TTC549 (cell line): ENCODE measurements around the gene GAD1.
A peak's percentile ranks its signal among the peaks of the same experiment; 100 is the strongest.

Experiments
- FAIRE-seq: peaks from 2 replicates; lab custom pipeline; 2012; peaks lifted over from hg19 to GRCh38; lab: Jason Lieb, UNC

Gene GAD1

DNA sequence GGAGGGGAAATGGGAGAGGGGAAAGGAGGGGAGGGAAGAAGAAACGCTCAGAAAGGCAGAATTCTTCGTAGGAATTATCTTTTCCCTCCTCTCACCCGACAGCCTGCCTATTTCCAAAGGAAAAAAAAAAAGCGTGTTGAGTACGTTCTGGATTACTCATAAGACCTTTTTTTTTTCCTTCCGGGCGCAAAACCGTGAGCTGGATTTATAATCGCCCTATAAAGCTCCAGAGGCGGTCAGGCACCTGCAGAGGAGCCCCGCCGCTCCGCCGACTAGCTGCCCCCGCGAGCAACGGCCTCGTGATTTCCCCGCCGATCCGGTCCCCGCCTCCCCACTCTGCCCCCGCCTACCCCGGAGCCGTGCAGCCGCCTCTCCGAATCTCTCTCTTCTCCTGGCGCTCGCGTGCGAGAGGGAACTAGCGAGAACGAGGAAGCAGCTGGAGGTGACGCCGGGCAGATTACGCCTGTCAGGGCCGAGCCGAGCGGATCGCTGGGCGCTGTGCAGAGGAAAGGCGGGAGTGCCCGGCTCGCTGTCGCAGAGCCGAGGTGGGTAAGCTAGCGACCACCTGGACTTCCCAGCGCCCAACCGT is at the start of gene GAD1:
Gene GAD1 (plus strand): TSS at position 384 of the 589 bp plus-strand sequence. CDS start 1,705 bp downstream, outside the sequence.
- no peak for FAIRE-seq

DNA sequence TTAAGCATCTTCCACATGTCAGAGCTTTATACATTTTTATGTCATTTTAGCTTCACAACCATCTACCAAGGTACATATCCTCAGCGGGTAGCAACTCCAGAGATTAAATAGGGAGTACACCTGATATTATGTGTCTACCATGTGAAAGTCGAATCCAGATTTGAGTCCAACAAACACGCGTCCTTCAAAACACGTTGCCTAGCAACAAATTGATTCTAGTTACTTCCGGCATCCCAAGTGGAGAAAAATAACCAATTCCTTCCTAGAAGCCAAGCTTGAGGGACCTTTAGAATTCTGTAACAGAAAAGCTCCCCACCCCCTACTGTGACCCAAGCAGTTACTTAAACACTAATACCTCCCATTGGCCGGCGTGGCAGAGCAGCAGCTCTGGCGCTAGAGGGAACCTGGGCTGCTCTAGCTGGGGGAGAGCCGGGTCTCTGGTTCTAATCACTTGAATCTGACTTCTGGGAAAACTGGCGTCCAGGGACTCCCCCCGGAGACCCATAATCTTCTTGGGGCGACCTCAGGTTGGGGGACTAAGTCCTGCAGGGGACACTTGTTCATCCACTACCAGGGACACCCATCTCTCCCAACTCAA is 46.6 kb upstream of the GAD1 start, which contains the start of gene ERICH2:
Gene ERICH2 (plus strand): TSS at position 371 of the 598 bp plus-strand sequence. CDS start 304 bp downstream, outside the sequence.
- no peak for FAIRE-seq

DNA sequence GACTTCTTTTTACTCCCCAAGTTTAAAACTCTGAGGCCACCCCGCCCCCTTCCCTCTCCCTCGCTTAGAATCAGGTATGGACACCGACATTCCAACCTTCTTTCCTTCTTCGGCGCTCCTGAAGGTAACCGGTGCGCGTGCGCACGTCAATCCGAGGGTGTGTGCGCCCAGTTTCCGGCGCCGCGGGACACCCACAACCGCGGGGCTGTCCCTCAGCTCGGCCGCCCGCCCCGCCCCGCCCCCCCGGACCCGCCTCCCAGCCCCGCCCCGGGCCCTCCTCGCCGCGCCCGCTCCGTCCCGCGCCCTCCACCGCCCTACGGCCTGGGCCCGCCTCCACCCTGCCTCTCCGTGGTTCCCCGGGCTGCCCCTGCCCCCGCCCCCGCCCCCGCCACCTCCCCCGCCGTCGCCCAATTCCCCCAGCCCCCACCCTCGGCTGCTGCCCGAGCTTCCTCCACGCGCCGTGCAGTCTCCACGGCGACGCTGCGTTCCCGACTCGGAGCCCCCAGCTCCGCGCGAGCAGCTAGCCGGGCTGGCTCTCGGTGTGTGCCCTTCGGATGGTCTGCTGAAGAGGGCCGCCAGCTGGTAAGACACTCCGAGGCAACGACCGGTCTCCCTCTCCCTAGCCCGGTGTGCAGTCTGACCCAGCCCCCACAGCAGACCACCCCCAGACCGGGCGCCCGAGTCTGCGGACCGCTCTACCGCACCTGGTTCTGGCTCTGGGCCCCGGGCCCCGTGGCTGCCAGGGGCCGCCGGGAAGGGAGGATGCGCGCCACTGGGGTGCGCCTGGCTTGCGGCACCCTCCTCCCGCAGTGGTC is 45.9 kb upstream of the GAD1 start:
- no peak for FAIRE-seq

DNA sequence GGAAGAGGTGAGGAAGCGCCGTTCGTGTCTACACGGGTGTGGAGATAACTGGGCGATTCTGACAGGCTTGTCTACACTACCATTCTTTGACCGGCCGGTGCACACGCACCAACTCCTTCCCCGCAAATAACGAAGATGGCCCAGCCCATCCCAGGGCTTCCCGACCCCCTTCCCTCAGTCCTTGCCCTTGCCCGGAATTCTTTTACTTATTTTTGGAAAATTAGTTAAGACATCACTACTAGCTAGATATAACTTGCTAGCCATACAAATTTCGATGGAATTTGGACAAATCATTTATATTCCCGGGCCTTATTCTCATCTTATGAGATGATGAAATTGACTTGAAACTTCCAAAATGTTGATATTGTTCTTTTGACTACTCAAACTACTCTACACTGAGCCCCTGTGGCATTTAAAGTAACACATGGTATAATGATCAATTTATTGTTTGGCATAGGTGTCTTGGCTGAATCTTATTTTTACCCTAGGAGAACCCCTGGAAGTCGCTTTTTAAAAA is 45.2 kb upstream of the GAD1 start:
- FAIRE-seq, result no peak

GRCh38 chr2:170772295-170772694 is 44.4 kb upstream of the GAD1 start:
- FAIRE-seq, result no peak

DNA sequence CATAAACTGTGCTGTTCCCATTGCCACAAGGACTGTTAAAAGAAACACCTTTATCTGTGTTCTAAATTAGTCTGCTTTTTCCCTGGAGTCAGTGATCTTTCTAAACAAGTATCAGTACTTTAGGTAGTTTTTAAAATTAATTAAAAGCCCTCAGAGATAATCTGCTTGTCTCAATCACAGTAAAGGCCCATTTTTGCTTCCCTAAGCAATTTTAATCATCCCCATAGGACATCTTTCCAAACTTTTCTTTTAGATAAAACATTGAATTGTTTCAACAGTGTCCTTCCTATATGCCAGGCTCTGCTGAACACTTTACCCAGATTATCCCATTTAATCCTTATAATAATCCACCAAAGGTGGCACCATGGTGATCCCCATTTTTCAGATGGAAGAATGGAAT is 42.6 kb upstream of the GAD1 start:
- FAIRE-seq, result no peak

GRCh38 chr2:170778900-170779299 is 37.8 kb upstream of the GAD1 start:
- no peak for FAIRE-seq

DNA sequence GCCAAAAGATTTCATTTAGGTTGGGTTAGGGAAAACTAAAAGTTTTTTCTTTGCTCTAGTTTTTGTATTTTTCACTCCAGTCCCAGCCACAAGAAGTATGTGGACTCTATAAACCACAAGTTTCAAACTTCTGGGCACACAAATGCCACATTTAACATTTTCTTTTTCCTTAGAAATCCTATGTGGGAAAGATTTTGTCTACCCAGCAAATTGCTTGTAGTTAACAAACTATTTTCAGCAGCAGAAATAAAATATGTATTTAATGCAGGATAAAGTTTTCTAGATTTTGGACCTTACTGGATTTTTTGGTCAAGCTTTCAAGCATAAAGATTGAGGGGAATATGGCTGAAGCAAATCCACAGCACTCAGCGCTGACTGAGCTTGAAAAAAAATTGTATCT is 37.4 kb upstream of the GAD1 start:
- no peak for FAIRE-seq

GRCh38 chr2:170782673-170783072 is 34.0 kb upstream of the GAD1 start:
- FAIRE-seq, result no peak

GRCh38 chr2:170783549-170783948 is 33.1 kb upstream of the GAD1 start:
- FAIRE-seq, result no peak

DNA sequence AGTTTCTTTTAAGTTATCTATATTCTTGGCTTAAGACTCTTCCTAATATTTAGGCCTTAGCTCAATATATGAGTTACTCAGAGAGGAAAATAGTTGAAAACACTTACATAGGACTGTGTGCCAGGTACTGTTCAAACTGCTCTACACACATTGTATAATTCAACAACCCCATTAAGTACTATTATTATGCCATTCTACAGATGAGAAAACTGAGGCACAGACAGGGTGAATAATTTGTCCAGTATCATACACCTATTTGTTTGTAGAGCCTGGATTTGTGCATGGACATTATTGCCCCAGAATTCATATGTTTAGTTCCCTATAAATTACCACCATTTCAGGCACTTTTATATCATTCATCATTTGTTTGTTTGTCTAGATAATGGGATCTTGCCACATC is 17.7 kb upstream of the GAD1 start:
- no peak for FAIRE-seq

DNA sequence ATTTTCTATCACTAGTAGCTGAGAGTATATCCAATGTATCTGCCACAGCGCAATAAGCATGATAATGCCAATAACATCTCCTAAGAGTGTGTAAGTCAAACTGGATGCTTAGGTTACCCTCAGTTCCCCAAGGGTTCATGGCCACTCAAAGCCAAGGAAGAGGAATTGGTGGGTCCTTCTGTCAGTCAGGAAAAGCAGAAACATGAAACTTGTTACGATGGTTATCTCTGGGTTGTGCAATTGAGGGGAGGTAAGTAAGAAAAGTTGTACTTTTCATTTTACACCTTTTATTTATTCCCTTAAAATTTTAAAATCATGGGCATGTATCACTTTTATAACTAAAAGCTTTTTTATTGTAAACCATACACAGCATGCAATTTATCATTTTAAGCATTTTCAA is 10.1 kb upstream of the GAD1 start:
- FAIRE-seq, result no peak

DNA sequence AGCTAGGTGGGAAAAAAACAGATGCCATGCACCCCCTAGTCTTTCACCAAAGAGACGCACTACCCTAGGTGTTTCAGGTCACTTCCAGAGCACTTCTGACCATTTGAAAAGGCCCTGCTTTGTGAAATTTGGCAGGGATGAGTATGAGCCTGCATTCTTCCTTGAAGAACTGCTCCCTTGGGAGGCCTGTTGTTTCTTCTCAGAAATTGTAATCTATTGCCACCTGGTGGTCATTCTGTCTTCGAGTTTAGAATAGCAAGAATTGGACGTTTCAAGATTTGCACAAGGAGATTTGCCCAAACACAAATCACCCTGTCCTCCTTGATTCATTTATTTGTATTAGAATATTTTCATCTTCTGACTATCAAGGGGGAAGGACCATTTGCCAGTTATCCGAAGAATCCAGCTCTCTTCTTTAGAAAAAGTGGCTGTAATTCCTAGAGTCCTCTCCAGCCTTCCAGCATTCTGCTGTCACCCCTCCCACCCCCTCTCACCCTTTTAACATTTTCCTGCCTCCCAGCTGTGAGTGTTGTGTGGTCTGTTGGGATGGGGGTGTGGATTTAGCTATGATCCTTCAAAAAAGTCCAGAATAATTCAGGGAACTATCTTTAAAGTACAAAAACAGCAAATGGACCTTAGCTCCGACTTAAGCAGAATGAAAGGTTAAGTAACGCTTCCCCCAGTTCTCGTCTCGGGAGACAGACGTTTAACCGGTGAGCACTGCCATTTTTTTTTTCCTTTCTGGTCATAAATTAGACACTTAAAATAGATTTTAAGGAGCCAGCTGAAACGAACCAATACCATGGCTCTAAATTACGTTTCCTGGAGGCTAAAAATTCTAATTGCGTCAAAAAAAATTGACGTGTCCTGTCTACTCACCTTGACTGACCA is 3.7 kb upstream of the GAD1 start:
- peak; percentile 83 for FAIRE-seq

- no peak for FAIRE-seq
These were observed 2.8 kb upstream of the GAD1 start for GRCh38 chr2:170813611-170814532.

DNA sequence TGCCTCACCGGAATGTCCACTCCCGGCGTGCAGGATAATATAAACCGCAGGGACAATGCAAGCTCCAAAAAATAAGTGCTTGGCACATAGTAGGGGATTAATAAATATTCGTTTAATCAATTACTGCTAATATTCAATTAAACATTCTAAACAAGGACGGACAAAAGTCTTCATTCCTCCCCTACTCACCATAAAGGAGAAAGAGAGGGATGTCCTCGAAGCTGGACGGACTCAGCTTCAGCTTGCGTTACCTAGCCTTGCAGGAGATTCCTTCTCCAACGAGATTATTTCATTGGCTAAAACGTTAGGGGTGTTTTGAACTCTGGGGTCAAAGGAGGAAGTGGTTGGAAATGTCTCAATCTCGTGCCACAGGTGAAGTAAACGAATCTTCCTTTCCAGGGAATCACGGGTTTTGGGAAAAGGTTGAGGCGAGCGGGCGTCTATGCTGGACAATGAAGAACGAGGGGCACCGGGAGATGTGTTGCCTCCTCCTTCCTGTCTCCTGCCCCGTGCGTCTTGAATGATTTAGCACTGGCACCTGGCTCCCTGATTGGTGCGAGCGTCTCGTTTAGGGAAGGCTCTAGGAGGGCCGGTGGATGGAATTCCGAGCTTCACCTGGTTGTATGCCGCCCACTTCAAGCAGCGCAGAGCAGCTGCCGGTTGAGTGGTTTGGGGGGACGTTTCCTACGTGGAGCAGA is 2.0 kb upstream of the GAD1 start:
- FAIRE-seq, result no peak

DNA sequence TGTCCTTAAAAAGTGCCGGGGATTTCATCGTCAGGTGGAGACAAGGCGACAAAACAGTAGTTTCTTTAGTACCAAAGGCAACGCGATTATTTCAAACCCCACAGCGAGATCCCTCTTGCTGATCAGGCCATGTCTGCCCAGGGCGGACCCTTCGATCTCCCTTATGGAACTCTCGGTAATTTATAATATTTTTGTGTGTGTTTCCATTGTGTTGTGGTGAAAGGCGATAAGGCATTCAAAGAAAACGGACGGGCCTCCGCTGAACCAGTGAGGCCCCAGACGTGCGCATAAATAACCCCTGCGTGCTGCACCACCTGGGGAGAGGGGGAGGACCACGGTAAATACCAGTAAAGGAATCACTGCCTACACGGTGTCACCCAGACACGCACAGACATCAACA is 1.4 kb upstream of the GAD1 start:
- no peak for FAIRE-seq

GRCh38 chr2:170815746-170816503 is 762 bp upstream of the GAD1 start:
- no peak for FAIRE-seq

- FAIRE-seq, result no peak
These were observed 677 bp downstream of the GAD1 start for GRCh38 chr2:170817093-170818035.
